NB4 (cell line): ENCODE data around the gene SHC1.

ENCODE experiments used
- DNase-seq: peaks from one replicate; pipeline ENCODE4 v3.0.0; 2010; ENCODE audit warnings: low read depth
- H3K4me3 ChIP-seq: one replicate; pipeline ENCODE4 v1.5.1; 2011; ENCODE audit warnings: mild to moderate bottlenecking, low read depth, low read length, moderate library complexity
- CTCF ChIP-seq: IDR thresholded peaks from one replicate; pipeline ENCODE4 v1.5.1; 2012; ENCODE audit warnings: low read depth, low read length
- MAX ChIP-seq: IDR thresholded peaks from 2 replicates; pipeline ENCODE4 v1.6.1; 2011; ENCODE audit warnings: low read depth, low read length
- MYC ChIP-seq: IDR thresholded peaks from 2 replicates; pipeline ENCODE4 v1.6.1; 2011; ENCODE audit warnings: low read depth, low read length
- POLR2A ChIP-seq: IDR thresholded peaks from 2 replicates; pipeline ENCODE4 v1.6.1; 2011; ENCODE audit warnings: mild to moderate bottlenecking; ENCODE audit not compliant: insufficient read length; ENCODE audit errors: extremely low read depth

SHC1 gene

GRCh38 chr1:154952664-154953063 is 17.9 kb downstream of the SHC1 start:
- no peak for DNase-seq
- H3K4me3 ChIP-seq, result no peak overlapping the region
- TF ChIP-seq MAX (no peak), MYC (no peak)

- TF ChIP-seq POLR2A, result no peak
- no peak for TF ChIP-seq MAX
- no peak for TF ChIP-seq CTCF
- no peak for TF ChIP-seq MYC
- no peak overlapping the region for H3K4me3 ChIP-seq
- DNase-seq, result no peak
Observed at GRCh38 chr1:154951901-154952657, 18.5 kb downstream of the SHC1 start.

- TF ChIP-seq POLR2A, result no peak
- no peak for TF ChIP-seq MYC
- TF ChIP-seq CTCF, result no peak
- no peak for TF ChIP-seq MAX
- H3K4me3 ChIP-seq, result no peak overlapping the region
- no peak for DNase-seq
Observed at GRCh38 chr1:154948079-154948478, 22.5 kb downstream of the SHC1 start.

- no peak for DNase-seq
- no peak for TF ChIP-seq MYC
- TF ChIP-seq MAX, result no peak
- no peak for TF ChIP-seq POLR2A
- TF ChIP-seq CTCF, result no peak
- H3K4me3 ChIP-seq, result no peak overlapping the region
Observed at GRCh38 chr1:154945962-154946850, 24.3 kb downstream of the SHC1 start.

GRCh38 chr1:154945160-154945961 is 25.2 kb downstream of the SHC1 start:
- no peak overlapping the region for H3K4me3 ChIP-seq
- no peak for DNase-seq
- TF ChIP-seq CTCF (no peak), MYC (no peak), POLR2A (no peak), MAX (no peak)
